ENCODE results near the gene SKAP1.

- TF ChIP-seq TAF1 (IDR thresholded peaks at IDR 0.05; ENCODE audit: borderline replicate concordance, low read depth, low read length), result 0 out of 2 replicates have a peak, but pooled peaks have one; percentile 41
- TF ChIP-seq POLR2A (IDR thresholded peaks at IDR 0.05; ENCODE audit: low read depth, low read length), result no peak
- no peak for TF ChIP-seq POLR2AphosphoS5 (IDR thresholded peaks at IDR 0.05; ENCODE audit: low read depth, low read length)
Measured at GRCh38 chr17:48101012-48101720, 328.8 kb downstream of the SKAP1 start, which contains the start of gene CBX1.

All from GM12892 (cell line).